ENCODE results near the gene HSD17B8.

The HSD17B8 gene

GRCh38 chr6:33241968-33242367 lies 37.5 kb downstream of the HSD17B8 start:
- no peak for DNase-seq (ENCODE audit: low spot score)

- DNase-seq (ENCODE audit: low spot score): no peak
Observed at GRCh38 chr6:33243476-33243875, 39.0 kb downstream of the HSD17B8 start.

GRCh38 chr6:33247977-33248642 lies 43.7 kb downstream of the HSD17B8 start:
- DNase-seq (ENCODE audit: low spot score): peak; percentile 81

GRCh38 chr6:33248643-33248931 lies 44.1 kb downstream of the HSD17B8 start:
- DNase-seq (ENCODE audit: low spot score): no peak

GRCh38 chr6:33248932-33249731 lies 44.7 kb downstream of the HSD17B8 start:
- DNase-seq (ENCODE audit: low spot score): peak; percentile 99

- DNase-seq (ENCODE audit: low spot score): peak; percentile 82
Observed at GRCh38 chr6:33249732-33250630, 45.5 kb downstream of the HSD17B8 start.

- DNase-seq (ENCODE audit: low spot score): no peak
Observed at GRCh38 chr6:33250731-33251130, 46.3 kb downstream of the HSD17B8 start.

GRCh38 chr6:33251395-33252012 lies 47.0 kb downstream of the HSD17B8 start:
- no peak for DNase-seq (ENCODE audit: low spot score)

GRCh38 chr6:33252759-33253158 lies 48.3 kb downstream of the HSD17B8 start:
- DNase-seq (ENCODE audit: low spot score): no peak

GRCh38 chr6:33254591-33254990 lies 50.1 kb downstream of the HSD17B8 start:
- no peak for DNase-seq (ENCODE audit: low spot score)

Measured in kidney tubule cell (primary cell).